Left ventricle myocardium inferior (tissue), 1 donor: ENCODE data around the gene CTNNBL1. TPM values are rescaled to one million over a fixed set of nuclear protein-coding genes. Genes with fewer than 3 reads are reported as not detected.

Source experiments
- DNase-seq: peaks from one replicate; pipeline ENCODE4 v3.0.0-alpha.2; 2020
- H3K27ac ChIP-seq: fragments of 200-600 bp; replicated peaks from 2 replicates; pipeline ENCODE4 v1.8.0; 2021
- H3K27me3 ChIP-seq: fragments of 200-600 bp; 2 replicates; pipeline ENCODE4 v1.8.0; 2021; ENCODE audit warnings: low read depth
- H3K36me3 ChIP-seq: fragments of 200-600 bp; 2 replicates; pipeline ENCODE4 v1.8.0; 2021
- H3K4me1 ChIP-seq: fragments of 200-600 bp; 2 replicates; pipeline ENCODE4 v1.8.0; 2021
- H3K4me3 ChIP-seq: fragments of 200-600 bp; 2 replicates; pipeline ENCODE4 v1.8.0; 2021; ENCODE audit warnings: mild to moderate bottlenecking, moderate library complexity
- H3K9me3 ChIP-seq: fragments of 200-600 bp; replicated peaks from 2 replicates; pipeline ENCODE4 v1.8.0; 2021
- CTCF ChIP-seq: fragments of 200-600 bp; IDR thresholded peaks from 2 replicates; pipeline ENCODE4 v1.8.0; 2021; ENCODE audit warnings: antibody characterized with exemption, mild to moderate bottlenecking, borderline replicate concordance
- intact Hi-C: fragments of 100-400 bp; cut with micrococcal nuclease; formaldehyde crosslinking; loops from one replicate; pipeline ENCODE4 v1.11.0; 2022
- total RNA-seq: library from RNA; stranded (reverse); fragmentation: NEBNext Ultra II Directional; extraction: Animal tissue kit (Norgen Biotek cat#: 25700); gene quantifications from one replicate; pipeline ENCODE4 v1.2.1, GENCODE V29; 2021
- donor health status: DM: no; HTN: yes; CAD: no; lungs with severe emphysema.

CTNNBL1 gene
- total RNA-seq, 1 donor from 2014 or later, result 58.8 TPM

- Histone ChIP-seq H3K27me3 (peaks cover 99% of the 10 kb centered on the region), H3K27ac (no peak overlapping the region), H3K36me3 (no peaks in the 10 kb centered on the region), H3K4me3 (no peak overlapping the region), H3K9me3 (no peaks in the 10 kb centered on the region), H3K4me1 (peaks cover 19% of the 10 kb centered on the region)
- TF ChIP-seq CTCF, result no peak
- DNase-seq, result peak; percentile 38
- intact Hi-C loops, result no loop called here
These were observed 222.2 kb downstream of the CTNNBL1 start for GRCh38 chr20:37915800-37916570.

GRCh38 chr20:37917461-37917860, 223.6 kb downstream of the CTNNBL1 start:
- Histone ChIP-seq H3K36me3 (no peaks in the 10 kb centered on the region), H3K4me1 (peaks cover 19% of the 10 kb centered on the region), H3K27me3 (peaks cover 96% of the 10 kb centered on the region), H3K9me3 (no peaks in the 10 kb centered on the region), H3K27ac (no peak overlapping the region), H3K4me3 (no peak overlapping the region)
- no peak for TF ChIP-seq CTCF
- intact Hi-C loops, result no loop called here
- no peak for DNase-seq

DNA sequence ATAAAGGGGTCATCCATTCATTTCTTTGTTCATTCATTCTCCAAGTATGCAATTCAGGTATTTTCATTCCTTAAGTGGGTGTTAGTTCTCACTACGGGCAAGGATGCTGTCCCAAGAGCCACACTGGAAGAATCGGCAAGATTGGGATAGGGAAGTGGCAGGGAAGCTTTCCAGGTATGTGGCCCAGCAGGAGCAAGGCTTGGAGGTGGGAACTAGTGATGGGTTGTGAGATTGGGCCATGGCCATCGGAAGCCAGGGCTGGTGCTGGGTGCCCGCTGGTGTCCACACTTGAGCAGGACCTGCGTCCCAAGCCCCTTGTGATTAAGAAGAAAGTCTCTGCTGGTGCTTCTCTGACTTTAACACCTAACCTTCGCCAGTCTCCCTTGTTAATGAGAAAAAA, 224.2 kb downstream of the CTNNBL1 start:
- H3K36me3 ChIP-seq, result no peaks in the 10 kb centered on the region
- TF ChIP-seq CTCF, result no peak
- no peak overlapping the region for H3K27ac ChIP-seq
- intact Hi-C loops, result no loop called here
- no peak for DNase-seq
- H3K9me3 ChIP-seq, result no peaks in the 10 kb centered on the region
- H3K4me1 ChIP-seq, result peaks cover 19% of the 10 kb centered on the region
- peaks cover 96% of the 10 kb centered on the region for H3K27me3 ChIP-seq
- no peak overlapping the region for H3K4me3 ChIP-seq

- no peak for TF ChIP-seq CTCF
- Histone ChIP-seq H3K36me3 (no peaks in the 10 kb centered on the region), H3K27ac (no peak overlapping the region), H3K9me3 (no peaks in the 10 kb centered on the region), H3K27me3 (peaks cover 82% of the 10 kb centered on the region), H3K4me1 (peaks cover 18% of the 10 kb centered on the region), H3K4me3 (no peak overlapping the region)
- no peak for DNase-seq
- intact Hi-C loops, result no loop called here
These were observed 225.7 kb downstream of the CTNNBL1 start for GRCh38 chr20:37919389-37920040.

GRCh38 chr20:37920270-37920669, 226.4 kb downstream of the CTNNBL1 start:
- Histone ChIP-seq H3K27me3 (peaks cover 75% of the 10 kb centered on the region), H3K4me1 (peaks cover 10% of the 10 kb centered on the region), H3K9me3 (no peaks in the 10 kb centered on the region), H3K27ac (no peak overlapping the region), H3K4me3 (no peak overlapping the region), H3K36me3 (no peaks in the 10 kb centered on the region)
- TF ChIP-seq CTCF, result no peak
- no peak for DNase-seq
- intact Hi-C loops, result no loop called here
